IMR-90 (cell line): ENCODE data around the gene KRT74. TPM values are rescaled to one million over a fixed set of nuclear protein-coding genes. Genes with fewer than 3 reads are reported as not detected.

Experiments
- ATAC-seq: fragments of 200-7000 bp; cut with Tn5 transposase; 2 replicates; pipeline ENCODE4 v1.9.1; 2020; ENCODE audit warnings: low read depth, mild to moderate bottlenecking, moderate library complexity
- BruUV-seq: library from RNA; stranded (reverse); fragments of 400-500 nt; replicated peaks from 2 replicates; lab custom pipeline; 2021; lab: Mats Ljungman, UMichigan
- CTCF ChIA-PET: fragments of 300-600 bp; formaldehyde crosslinking; extraction: SDS; loops from one replicate; lab custom pipeline; 2021; ENCODE audit warnings: antibody characterized with exemption; lab: Yijun Ruan, JAX
- POLR2A ChIA-PET: fragments of 300-600 bp; sonication (Branson Sonifier 250); formaldehyde crosslinking; loops from one replicate; lab custom pipeline; 2022; ENCODE audit warnings: antibody characterized with exemption; ENCODE audit not compliant: unreplicated experiment; lab: Charles Lee
- DNase-seq: peaks from one replicate; pipeline ENCODE4 v3.0.0; 2013
- H2AFZ ChIP-seq: replicated peaks from 2 replicates; pipeline ENCODE3; 2013; ENCODE audit warnings: low read length, mild to moderate bottlenecking; ENCODE audit not compliant: poor library complexity
- H2AK5ac ChIP-seq: 2 replicates; pipeline ENCODE4 v1.6.1; 2013; ENCODE audit warnings: low read depth, low read length, inconsistent platforms
- H2AK9ac ChIP-seq: replicated peaks from 2 replicates; pipeline ENCODE3; 2013; ENCODE audit warnings: mild to moderate bottlenecking, low read depth, low read length, moderate library complexity; ENCODE audit not compliant: poor library complexity
- H2BK120ac ChIP-seq: 2 replicates; pipeline ENCODE4 v1.6.1; 2013; ENCODE audit warnings: low read depth, low read length, inconsistent platforms
- H2BK15ac ChIP-seq: 3 replicates; pipeline ENCODE4 v1.6.1; 2013; ENCODE audit warnings: low read depth, low read length, inconsistent platforms
- H2BK20ac ChIP-seq: 2 replicates; pipeline ENCODE4 v1.6.1; 2013; ENCODE audit warnings: low read depth, mild to moderate bottlenecking, inconsistent platforms, low read length, moderate library complexity
- H2BK5ac ChIP-seq: 2 replicates; pipeline ENCODE4 v1.6.1; 2013; ENCODE audit warnings: mild to moderate bottlenecking, low read depth, low read length, inconsistent platforms; ENCODE audit not compliant: poor library complexity, severe bottlenecking
- H3K14ac ChIP-seq: replicated peaks from 2 replicates; pipeline ENCODE4 v1.6.1; 2013; ENCODE audit warnings: low read depth, low read length, inconsistent platforms
- H3K18ac ChIP-seq: 2 replicates; pipeline ENCODE4 v1.6.1; 2013; ENCODE audit warnings: low read depth, low read length, control low read depth
- H3K23ac ChIP-seq: 2 replicates; pipeline ENCODE4 v1.6.1; 2013; ENCODE audit warnings: low read depth, low read length, inconsistent platforms
- H3K27ac ChIP-seq: 2 replicates; pipeline ENCODE4 v1.5.1; 2013; ENCODE audit warnings: mild to moderate bottlenecking, control low read depth, low read length; ENCODE audit not compliant: insufficient read depth
- H3K27me3 ChIP-seq: 2 replicates; pipeline ENCODE4 v1.6.1; 2013; ENCODE audit warnings: low read length; ENCODE audit not compliant: control insufficient read depth, insufficient read depth
- H3K36me3 ChIP-seq: 2 replicates; pipeline ENCODE4 v1.6.1; 2013; ENCODE audit warnings: low read length, mixed read lengths; ENCODE audit not compliant: control insufficient read depth, insufficient read depth
- H3K4ac ChIP-seq: 2 replicates; pipeline ENCODE4 v1.6.1; 2013; ENCODE audit warnings: low read depth, low read length, inconsistent platforms
- H3K4me1 ChIP-seq: 2 replicates; pipeline ENCODE4 v1.6.1; 2013; ENCODE audit warnings: low read length, mixed read lengths; ENCODE audit not compliant: control insufficient read depth, insufficient read depth
- H3K4me2 ChIP-seq: 2 replicates; pipeline ENCODE4 v1.6.1; 2013; ENCODE audit warnings: low read depth, mild to moderate bottlenecking, control low read depth, low read length, moderate library complexity
- H3K4me3 ChIP-seq: 2 replicates; pipeline ENCODE4 v1.5.1; 2013; ENCODE audit warnings: low read depth, mild to moderate bottlenecking, control low read depth, low read length, moderate library complexity; ENCODE audit not compliant: insufficient read depth
- H3K56ac ChIP-seq: 2 replicates; pipeline ENCODE4 v1.6.1; 2013; ENCODE audit warnings: low read length, inconsistent platforms; ENCODE audit not compliant: insufficient read depth; ENCODE audit errors: extremely low read depth
- H3K79me1 ChIP-seq, 2 experiments: 2 replicates each; pipeline ENCODE4 v1.6.1; 2013; ENCODE audit warnings: low read length in 2 of 2, inconsistent platforms in 1 of 2, low read depth in 1 of 2
- H3K9ac ChIP-seq: 2 replicates; pipeline ENCODE4 v1.6.1; 2013; ENCODE audit warnings: low read depth, low read length, control low read depth
- H3K9me1 ChIP-seq: 2 replicates; pipeline ENCODE4 v1.6.1; 2013; ENCODE audit warnings: low read length, inconsistent platforms; ENCODE audit not compliant: insufficient read depth
- H3K9me3 ChIP-seq: 2 replicates; pipeline ENCODE4 v1.6.1; 2013; ENCODE audit warnings: low read length; ENCODE audit not compliant: control insufficient read depth, insufficient read depth
- H4K20me1 ChIP-seq: 2 replicates; pipeline ENCODE4 v1.6.1; 2013; ENCODE audit warnings: low read length, inconsistent platforms; ENCODE audit not compliant: insufficient read depth
- H4K5ac ChIP-seq: 2 replicates; pipeline ENCODE4 v1.6.1; 2013; ENCODE audit warnings: mild to moderate bottlenecking, low read depth, low read length, control low read depth
- H4K8ac ChIP-seq, 2 experiments: 2 replicates each; pipeline ENCODE4 v1.6.1; 2013; ENCODE audit warnings: low read depth in 2 of 2, low read length in 2 of 2, control low read depth in 1 of 2, inconsistent platforms in 1 of 2
- H4K91ac ChIP-seq: 2 replicates; pipeline ENCODE4 v1.6.1; 2013; ENCODE audit warnings: low read depth, low read length, inconsistent platforms; ENCODE audit not compliant: insufficient read depth
- BHLHE40 ChIP-seq: fragments of 150-350 bp; IDR thresholded peaks from 2 replicates; pipeline ENCODE4 v1.6.1; 2016; ENCODE audit warnings: mild to moderate bottlenecking, low read depth, low read length
- CEBPB ChIP-seq: IDR thresholded peaks from 2 replicates; pipeline ENCODE4 v1.6.1; 2012; ENCODE audit warnings: low read depth, low read length, improper control_type of control experiment
- CHD1 ChIP-seq: IDR thresholded peaks from 2 replicates; pipeline ENCODE4 v1.6.1; 2012; ENCODE audit warnings: low read depth, low read length, improper control_type of control experiment
- CTCF ChIP-seq: conservative IDR thresholded peaks from 2 replicates; pipeline ENCODE4 v1.5.1; 2012; ENCODE audit warnings: mild to moderate bottlenecking, low read depth, low read length, improper control_type of control experiment
- FOS ChIP-seq: fragments of 150-350 bp; IDR thresholded peaks from 2 replicates; pipeline ENCODE4 v1.6.1; 2016; ENCODE audit warnings: low read depth, low read length
- MAFK ChIP-seq: IDR thresholded peaks from 2 replicates; pipeline ENCODE4 v1.6.1; 2012; ENCODE audit warnings: low read depth, low read length, improper control_type of control experiment
- MAZ ChIP-seq: IDR thresholded peaks from 2 replicates; pipeline ENCODE4 v1.6.1; 2012; ENCODE audit warnings: low read depth, mild to moderate bottlenecking, low read length, improper control_type of control experiment, moderate library complexity, borderline replicate concordance
- MXI1 ChIP-seq: IDR thresholded peaks from 2 replicates; pipeline ENCODE4 v1.6.1; 2012; ENCODE audit warnings: low read depth, mild to moderate bottlenecking, low read length, moderate library complexity, borderline replicate concordance
- NFE2L2 ChIP-seq: fragments of 150-350 bp; IDR thresholded peaks from 2 replicates; pipeline ENCODE4 v1.6.1; 2016; ENCODE audit warnings: low read depth, mild to moderate bottlenecking, low read length
- POLR2A ChIP-seq: IDR thresholded peaks from 2 replicates; pipeline ENCODE4 v1.6.1; 2012; ENCODE audit warnings: mild to moderate bottlenecking, low read depth, low read length
- RAD21 ChIP-seq: IDR thresholded peaks from 2 replicates; pipeline ENCODE4 v1.6.1; 2012; ENCODE audit warnings: low read length, improper control_type of control experiment
- RCOR1 ChIP-seq: IDR thresholded peaks from 2 replicates; pipeline ENCODE4 v1.6.1; 2012; ENCODE audit warnings: mild to moderate bottlenecking, low read length, improper control_type of control experiment; ENCODE audit not compliant: insufficient replicate concordance
- RFX5 ChIP-seq: IDR thresholded peaks from 2 replicates; pipeline ENCODE4 v1.8.0; 2012; ENCODE audit warnings: low read depth, mild to moderate bottlenecking, low read length, moderate library complexity
- SMC3 ChIP-seq: fragments of 150-350 bp; IDR thresholded peaks from 2 replicates; pipeline ENCODE4 v1.6.1; 2016; ENCODE audit warnings: low read depth, mild to moderate bottlenecking, antibody characterized with exemption, low read length, moderate library complexity
- WGBS, 2 experiments: methylation state at CpG; one replicate each; pipeline versions ENCODE4 v1.1.5 to v1.1.7; 2013; ENCODE audit warnings: missing lambda C conversion rate in 2 of 2; ENCODE audit not compliant: insufficient read length in 1 of 2; ENCODE audit errors: extremely low coverage in 2 of 2; 5-methylcytosine and 5-hydroxymethylcytosine counted together
- dilution Hi-C: fragments of 300-500 bp; cut with HindIII; formaldehyde crosslinking; loops from one replicate; pipeline ENCODE4 v1.14.3; 2018; ENCODE audit warnings: low sequenced_read_pairs; ENCODE audit not compliant: unreplicated experiment
- in situ Hi-C: fragments of 300-500 bp; cut with MboI; formaldehyde crosslinking; loops from 3 replicates; pipeline ENCODE4 v1.14.3; 2019; ENCODE audit warnings: low sequenced_read_pairs, inconsistent platforms, mixed read lengths
- intact Hi-C: fragments of 100-400 bp; cut with micrococcal nuclease; formaldehyde crosslinking; loops from 2 replicates; pipeline ENCODE4 v1.10.0; 2022
- polyA plus RNA-seq, 3 experiments: library from polyadenylated mRNA; depleted of rRNA; stranded (reverse); fragments of >200 nt; gene quantifications; 2 replicates each; pipeline ENCODE4 v1.2.3, GENCODE V29; 2012; ENCODE audit warnings: low replicate concordance in 1 of 3
- total RNA-seq: library from RNA; depleted of rRNA; stranded (reverse); fragments of >200 nt; gene quantifications from 2 replicates; pipeline ENCODE4 v1.2.3, GENCODE V29; 2012
- TF ChIP-seq, protein P1 (sequence below): fragments of 150-350 bp; IDR thresholded peaks from 2 replicates; pipeline ENCODE4 v1.6.1; 2016; ENCODE audit warnings: low read depth, mild to moderate bottlenecking, low read length, moderate library complexity, borderline replicate concordance
- TF ChIP-seq, protein P2 (sequence below): fragments of 150-350 bp; IDR thresholded peaks from 2 replicates; pipeline ENCODE4 v1.6.1; 2017; ENCODE audit warnings: mild to moderate bottlenecking, antibody characterized with exemption, low read length, low read depth

Gene KRT74
- total and polyA plus RNA-seq, 2 of the 4 experiments (the other 2 are of a cell fraction) = not detected

DNA sequence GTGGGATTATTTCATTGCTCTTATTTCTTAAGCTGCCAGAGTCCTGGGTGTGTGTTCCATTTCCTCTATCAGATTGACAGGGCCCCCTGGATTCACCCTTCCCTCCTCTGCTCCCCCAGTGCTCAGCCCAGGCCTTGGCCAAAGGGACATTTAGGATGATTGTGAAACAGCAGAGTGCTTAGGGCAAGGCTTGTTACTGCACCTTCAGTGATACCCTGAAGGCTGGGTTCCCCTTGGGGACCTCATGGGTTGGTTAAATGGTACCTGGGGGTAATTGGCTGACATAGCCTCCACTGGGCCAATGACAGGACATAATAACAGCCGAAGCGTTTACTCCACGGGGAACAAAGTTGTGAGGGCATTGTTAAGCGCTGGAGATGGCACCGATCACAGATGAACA is 28.9 kb upstream of the KRT74 start:
- no peak overlapping the region for H2BK20ac ChIP-seq
- TF ChIP-seq MAFK (no peak), RAD21 (no peak), CTCF (no peak), MXI1 (no peak), CHD1 (no peak), RFX5 (no peak), BHLHE40 (no peak), POLR2A (no peak), NFE2L2 (no peak), CEBPB (no peak), RCOR1 (no peak), FOS (no peak), SMC3 (no peak), MAZ (no peak)
- TF ChIP-seq, protein P1, sequence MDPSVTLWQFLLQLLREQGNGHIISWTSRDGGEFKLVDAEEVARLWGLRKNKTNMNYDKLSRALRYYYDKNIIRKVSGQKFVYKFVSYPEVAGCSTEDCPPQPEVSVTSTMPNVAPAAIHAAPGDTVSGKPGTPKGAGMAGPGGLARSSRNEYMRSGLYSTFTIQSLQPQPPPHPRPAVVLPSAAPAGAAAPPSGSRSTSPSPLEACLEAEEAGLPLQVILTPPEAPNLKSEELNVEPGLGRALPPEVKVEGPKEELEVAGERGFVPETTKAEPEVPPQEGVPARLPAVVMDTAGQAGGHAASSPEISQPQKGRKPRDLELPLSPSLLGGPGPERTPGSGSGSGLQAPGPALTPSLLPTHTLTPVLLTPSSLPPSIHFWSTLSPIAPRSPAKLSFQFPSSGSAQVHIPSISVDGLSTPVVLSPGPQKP = no peak
- TF ChIP-seq, protein P2, sequence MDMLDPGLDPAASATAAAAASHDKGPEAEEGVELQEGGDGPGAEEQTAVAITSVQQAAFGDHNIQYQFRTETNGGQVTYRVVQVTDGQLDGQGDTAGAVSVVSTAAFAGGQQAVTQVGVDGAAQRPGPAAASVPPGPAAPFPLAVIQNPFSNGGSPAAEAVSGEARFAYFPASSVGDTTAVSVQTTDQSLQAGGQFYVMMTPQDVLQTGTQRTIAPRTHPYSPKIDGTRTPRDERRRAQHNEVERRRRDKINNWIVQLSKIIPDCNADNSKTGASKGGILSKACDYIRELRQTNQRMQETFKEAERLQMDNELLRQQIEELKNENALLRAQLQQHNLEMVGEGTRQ = no peak
- H2BK120ac ChIP-seq = no peak overlapping the region
- dilution Hi-C loops (no loop called here), in situ Hi-C loops (no loop called here), intact Hi-C loops (no loop called here)
- ChIA-PET POLR2A (no interaction called here), CTCF (no interaction called here)
- no peak overlapping the region for H2AK5ac ChIP-seq
- H3K27ac ChIP-seq = no peak overlapping the region
- no peak overlapping the region for H2AK9ac ChIP-seq
- no peak overlapping the region for H3K56ac ChIP-seq
- no peak overlapping the region for H3K23ac ChIP-seq
- H4K91ac ChIP-seq = no peak overlapping the region
- no peaks in the 10 kb centered on the region for H3K9me3 ChIP-seq
- H3K79me1 ChIP-seq = no peaks in the 10 kb centered on the region
- WGBS, 2 experiments = 20% methylated on average over 1 of the region's 5 CpGs; no CpG with 5 or more reads in 1 of the 2 experiments
- no peak overlapping the region for H4K5ac ChIP-seq
- BruUV-seq = no TSS peak
- ATAC-seq (no peak), DNase-seq (no peak)
- no peaks in the 10 kb centered on the region for H4K20me1 ChIP-seq
- H3K9ac ChIP-seq = no peak overlapping the region
- H3K4me2 ChIP-seq = no peak overlapping the region
- no peak overlapping the region for H4K8ac ChIP-seq
- no peak overlapping the region for H3K14ac ChIP-seq
- no peak overlapping the region for H3K18ac ChIP-seq
- H3K36me3 ChIP-seq = no peaks in the 10 kb centered on the region
- H3K4me1 ChIP-seq = no peaks in the 10 kb centered on the region
- H2AFZ ChIP-seq = no peak overlapping the region
- no peak overlapping the region for H2BK15ac ChIP-seq
- no peak overlapping the region for H3K4ac ChIP-seq
- no peak overlapping the region for H2BK5ac ChIP-seq
- peaks cover 46% of the 10 kb centered on the region for H3K27me3 ChIP-seq
- no peaks in the 10 kb centered on the region for H3K9me1 ChIP-seq
- no peak overlapping the region for H3K4me3 ChIP-seq
